Pancreas (tissue), 10 donors: ENCODE results near the gene PEX1. TPM values are rescaled to one million over a fixed set of nuclear protein-coding genes. Genes with fewer than 3 reads are reported as not detected.

Experiments used
- ATAC-seq, 4 donors: fragments of 200-7000 bp; cut with Tn5 transposase; one replicate each; pipeline versions ENCODE4 v1.8.0 to v1.9.1; 2020; ENCODE audit warnings: mild to moderate bottlenecking in 4 of 4, moderate library complexity in 4 of 4
- DNase-seq, 6 donors: peaks; one replicate each; pipeline ENCODE4 v3.0.0-alpha.2; 2020
- FAIRE-seq: peaks from 2 replicates; lab custom pipeline; 2012; peaks lifted over from hg19 to GRCh38; lab: Jason Lieb, UNC
- H3K27ac ChIP-seq, 4 donors: fragments of 200-600 bp; sonication (generic); 1 replicate in 3 of 4; 2 replicates in 1 of 4; pipeline versions ENCODE4 v1.5.0 to v1.8.0; 2020
- H3K27me3 ChIP-seq, 4 donors: fragments of 200-600 bp; one replicate each; pipeline ENCODE4 v1.8.0; 2021
- H3K36me3 ChIP-seq, 3 donors: fragments of 200-600 bp; sonication (generic) in 1 of 3; one replicate each; pipeline versions ENCODE4 v1.5.0 to v1.8.0; 2020 to 2021
- H3K4me1 ChIP-seq, 3 donors: fragments of 200-600 bp; one replicate each; pipeline ENCODE4 v1.8.0; 2021
- H3K4me3 ChIP-seq, 4 donors: fragments of 200-600 bp; sonication (generic) in 2 of 4; one replicate each; pipeline versions ENCODE4 v1.5.0 to v1.8.0; 2020 to 2021
- H3K9me3 ChIP-seq, 4 donors: fragments of 200-600 bp; one replicate each; pipeline ENCODE4 v1.8.0; 2021
- CTCF ChIP-seq, 4 donors: fragments of 200-600 bp; sonication (generic) in 3 of 4; IDR thresholded peaks; one replicate each; pipeline versions ENCODE4 v1.5.0 to v1.8.0; 2021; ENCODE audit warnings: antibody characterized with exemption in 4 of 4
- WGBS, 2 donors: extraction: QIAGEN DNeasy Blood & Tissue Kit; methylation state at CpG; one replicate each; pipeline ENCODE4 v1.1.7; 2013; 5-methylcytosine and 5-hydroxymethylcytosine counted together
- intact Hi-C, 3 donors: fragments of 100-400 bp; cut with DNase I; formaldehyde crosslinking; loops; one replicate each; pipeline versions ENCODE4 v1.11.1 to v1.14.2; 2022
- polyA plus RNA-seq, 2 donors: library from polyadenylated mRNA; stranded (reverse); fragments of 200-250 nt; gene quantifications; one replicate each; pipeline ENCODE4 v1.2.3, GENCODE V29; 2013
- total RNA-seq, 6 donors: library from RNA; stranded (reverse); fragmentation: NEBNext Ultra II Directional in 4 of 6; extraction: Animal tissue kit (Norgen Biotek cat#: 25700) in 4 of 6; gene quantifications; one replicate each; pipeline versions ENCODE4 v1.2.1 to v1.2.4, GENCODE V29; 2021 to 2023
- donor health status: healthy with polysubstance abuse.
- donor health status: DM: no; HTN: no; CAD: no; lungs with moderate emphysema.
- donor health status: DM: no; HTN: no; CAD: no.
- donor health status: control.
- donor health status: control.
- donor health status: Bipolar disorder and iron deficiency.
- donor health status: DM: yes; HTN: yes; CAD: no.
- donor health status: DM: no; HTN: no; CAD: no.
- donor health status: DM: no; HTN: no; CAD: no.
- donor health status: DM: yes; HTN: yes; CAD: no.

Gene PEX1
- total and polyA plus RNA-seq, 8 donors, result 7.6 to 20.8 (median 10.5) TPM

GRCh38 chr7:92460510-92460909 lies 67.8 kb downstream of the PEX1 start:
- no peak for ATAC-seq
- peaks cover 0 to 13% (median 7%) of the 10 kb centered on the region in 3 donors for H3K36me3 ChIP-seq
- no peak overlapping the region for H3K27ac ChIP-seq
- H3K27me3 ChIP-seq, result no peaks in the 10 kb centered on the region
- H3K9me3 ChIP-seq, result no peaks in the 10 kb centered on the region
- WGBS, 2 donors, result 83 to 91% methylated on average over 4 of the region's 4 CpGs
- DNase-seq, result no peak
- no peaks in the 10 kb centered on the region for H3K4me1 ChIP-seq
- H3K4me3 ChIP-seq, result no peak overlapping the region
- no peak for TF ChIP-seq CTCF (IDR thresholded peaks at IDR 0.05)
- intact Hi-C loops, result no loop called here
- no peak for FAIRE-seq

GRCh38 chr7:92460109-92460508 lies 68.2 kb downstream of the PEX1 start:
- no peak for DNase-seq
- intact Hi-C loops, result no loop called here
- FAIRE-seq, result no peak
- no peak for TF ChIP-seq CTCF (IDR thresholded peaks at IDR 0.05)
- H3K4me1 ChIP-seq, result no peaks in the 10 kb centered on the region
- H3K27me3 ChIP-seq, result no peaks in the 10 kb centered on the region
- no peak overlapping the region for H3K27ac ChIP-seq
- H3K36me3 ChIP-seq, result peaks cover 0 to 17% (median 11%) of the 10 kb centered on the region in 3 donors
- 70 to 74% methylated on average over 2 of the region's 2 CpGs for WGBS, 2 donors
- no peaks in the 10 kb centered on the region for H3K9me3 ChIP-seq
- ATAC-seq, result no peak
- no peak overlapping the region for H3K4me3 ChIP-seq

GRCh38 chr7:92456236-92456635 lies 72.1 kb downstream of the PEX1 start:
- no peak overlapping the region for H3K4me3 ChIP-seq
- intact Hi-C loops, result no loop called here
- H3K4me1 ChIP-seq, result no peaks in the 10 kb centered on the region
- FAIRE-seq, result no peak
- TF ChIP-seq CTCF (IDR thresholded peaks at IDR 0.05), result no peak
- no peak for DNase-seq
- peaks cover 0 to 36% (median 11%) of the 10 kb centered on the region in 3 donors for H3K36me3 ChIP-seq
- no peak for ATAC-seq
- no peak overlapping the region for H3K27ac ChIP-seq
- no peaks in the 10 kb centered on the region for H3K9me3 ChIP-seq
- H3K27me3 ChIP-seq, result no peaks in the 10 kb centered on the region
- 98% methylated on average over 2 of the region's 2 CpGs for WGBS, 2 donors

- Histone ChIP-seq H3K27me3 (no peaks in the 10 kb centered on the region), H3K27ac (no peak overlapping the region), H3K36me3 (peaks cover 0 to 34% (median 9%) of the 10 kb centered on the region in 3 donors), H3K4me1 (peaks cover 13 to 17% (median 15%) of the 10 kb centered on the region in 3 donors), H3K9me3 (no peaks in the 10 kb centered on the region), H3K4me3 (no peak overlapping the region)
- 93 to 95% methylated on average over 2 of the region's 2 CpGs for WGBS, 2 donors
- intact Hi-C loops, result no loop called here
- TF ChIP-seq CTCF (IDR thresholded peaks at IDR 0.05), result no peak
- FAIRE-seq (no peak), ATAC-seq (no peak), DNase-seq (no peak)
Measured at GRCh38 chr7:92451645-92452044, 76.7 kb downstream of the PEX1 start.

GRCh38 chr7:92448205-92448747 lies 80.0 kb downstream of the PEX1 start:
- Histone ChIP-seq H3K36me3 (peaks cover 0 to 9% (median 0%) of the 10 kb centered on the region in 3 donors), H3K4me3 (peak overlapping the region; percentile 84 to 99 (median 97)), H3K4me1 (peaks cover 13 to 17% (median 15%) of the 10 kb centered on the region in 3 donors), H3K27me3 (no peaks in the 10 kb centered on the region), H3K27ac (peak overlapping the region; percentile 94 to 99 (median 98)), H3K9me3 (no peaks in the 10 kb centered on the region)
- 0% methylated on average over 11 of the region's 11 CpGs for WGBS, 2 donors
- peak in 4 of 6 donors; percentile 46 to 73 (median 56) for DNase-seq
- FAIRE-seq, result no peak
- peak; percentile 48 to 68 (median 64) for ATAC-seq
- TF ChIP-seq CTCF (IDR thresholded peaks at IDR 0.05), result no peak
- intact Hi-C loops, result loop anchor here in 1 of 3 donors (10.0 kb wide), 1 partner anchor 313 kb away; the partner anchor contains the start of gene CYP51A1
